Epithelial cell of proximal tubule (primary cell): ENCODE results near the gene PTPN6. TPM values are rescaled to one million over a fixed set of nuclear protein-coding genes. Genes with fewer than 3 reads are reported as not detected.

Experiments used
- DNase-seq: peaks from one replicate; pipeline ENCODE4 v3.0.0-alpha.2; 2011; ENCODE audit warnings: low read depth
- H3K4me3 ChIP-seq: 2 replicates; pipeline ENCODE4 v1.5.1; 2011; ENCODE audit warnings: low read depth, mild to moderate bottlenecking, low read length
- CTCF ChIP-seq: conservative IDR thresholded peaks from 2 replicates; pipeline ENCODE4 v1.5.1; 2012; ENCODE audit warnings: low read depth, mild to moderate bottlenecking, low read length
- total RNA-seq: library from RNA; depleted of rRNA; stranded (reverse); fragments of >200 nt; gene quantifications from 2 replicates; pipeline ENCODE4 v1.2.3, GENCODE V29; 2015

Gene PTPN6
- total RNA-seq, 1 donor from 2014 or later, result 37.5 TPM

- DNase-seq, result no peak
- no peak overlapping the region for H3K4me3 ChIP-seq
- TF ChIP-seq CTCF, result no peak
Observed at GRCh38 chr12:6953442-6954315, 2.5 kb downstream of the PTPN6 start.

- no peak overlapping the region for H3K4me3 ChIP-seq
- no peak for TF ChIP-seq CTCF
- DNase-seq, result no peak
Observed at GRCh38 chr12:6954316-6955107, 3.4 kb downstream of the PTPN6 start.

- no peak for DNase-seq
- no peak overlapping the region for H3K4me3 ChIP-seq
- TF ChIP-seq CTCF, result no peak
Observed at GRCh38 chr12:6955108-6956020, 4.2 kb downstream of the PTPN6 start.

- DNase-seq, result no peak
- H3K4me3 ChIP-seq, result no peak overlapping the region
- no peak for TF ChIP-seq CTCF
Observed at GRCh38 chr12:6956021-6956727, 5.0 kb downstream of the PTPN6 start.

- no peak for TF ChIP-seq CTCF
- DNase-seq, result no peak
- H3K4me3 ChIP-seq, result no peak overlapping the region
Observed at GRCh38 chr12:6957151-6957701, 6.1 kb downstream of the PTPN6 start.
